ENCODE measurements around the gene FMN2.

Gene FMN2

GRCh38 chr1:240468656-240469055 lies 377.0 kb downstream of the FMN2 start (continued):
- TF ChIP-seq PATZ1 (CRISPR knock-in tag; IDR thresholded peaks at IDR 0.05; ENCODE audit: borderline replicate concordance) (no peak), ZFP3 (CRISPR knock-in tag; IDR thresholded peaks at IDR 0.05) (no peak), ZFP30 (CRISPR knock-in tag; IDR thresholded peaks at IDR 0.05) (no peak), ARNTL (CRISPR knock-in tag; IDR thresholded peaks at IDR 0.05; ENCODE audit: borderline replicate concordance, low read depth) (no peak), ZNF565 (CRISPR knock-in tag; conservative IDR thresholded peaks at IDR 0.05; ENCODE audit: low read depth) (no peak), RARB (CRISPR knock-in tag; IDR thresholded peaks at IDR 0.05) (no peak)

- no peak for ATAC-seq
- no peak for TF ChIP-seq ZFP30 (CRISPR knock-in tag; IDR thresholded peaks at IDR 0.05)
- TF ChIP-seq ZC3H10 (CRISPR knock-in tag; IDR thresholded peaks at IDR 0.05): no peak
- no peak for TF ChIP-seq TCF4 (CRISPR knock-in tag; IDR thresholded peaks at IDR 0.05; ENCODE audit: borderline replicate concordance)
- no peak for TF ChIP-seq ZNF70 (CRISPR knock-in tag; IDR thresholded peaks at IDR 0.05)
- no peak for TF ChIP-seq ISL1 (CRISPR knock-in tag; IDR thresholded peaks at IDR 0.05)
- no peak for TF ChIP-seq POU6F1 (CRISPR knock-in tag; IDR thresholded peaks at IDR 0.05; ENCODE audit: borderline replicate concordance, low read depth)
- no peak for TF ChIP-seq ZFP3 (CRISPR knock-in tag; IDR thresholded peaks at IDR 0.05)
- no peak for TF ChIP-seq PPARA (CRISPR knock-in tag; IDR thresholded peaks at IDR 0.05; ENCODE audit: borderline replicate concordance)
- TF ChIP-seq GLIS3 (CRISPR knock-in tag; IDR thresholded peaks at IDR 0.05): no peak
- no peak for TF ChIP-seq BACH2 (CRISPR knock-in tag; IDR thresholded peaks at IDR 0.05; ENCODE audit: borderline replicate concordance)
- TF ChIP-seq OSR1 (CRISPR knock-in tag; IDR thresholded peaks at IDR 0.05): no peak
- TF ChIP-seq TOX (CRISPR knock-in tag; IDR thresholded peaks at IDR 0.05; ENCODE audit: borderline replicate concordance): no peak
- no peak for TF ChIP-seq PATZ1 (CRISPR knock-in tag; IDR thresholded peaks at IDR 0.05; ENCODE audit: borderline replicate concordance)
- no peak for TF ChIP-seq CSDC2 (CRISPR knock-in tag; IDR thresholded peaks at IDR 0.05)
- no peak for TF ChIP-seq ESRRG (CRISPR knock-in tag; IDR thresholded peaks at IDR 0.05)
- no peak for TF ChIP-seq SNAI2 (CRISPR knock-in tag; IDR thresholded peaks at IDR 0.05)
- TF ChIP-seq RARB (CRISPR knock-in tag; IDR thresholded peaks at IDR 0.05): no peak
- no peak for TF ChIP-seq CREB5 (CRISPR knock-in tag; IDR thresholded peaks at IDR 0.05; ENCODE audit: low read depth)
- no peak for TF ChIP-seq CSRNP3 (CRISPR knock-in tag; IDR thresholded peaks at IDR 0.05)
These were observed 382.5 kb downstream of the FMN2 start for GRCh38 chr1:240474133-240474614.

- no peak for ATAC-seq
- TF ChIP-seq ISL1 (CRISPR knock-in tag; IDR thresholded peaks at IDR 0.05) (no peak), RARB (CRISPR knock-in tag; IDR thresholded peaks at IDR 0.05) (no peak), ZNF8 (CRISPR knock-in tag; IDR thresholded peaks at IDR 0.05) (no peak), ARNTL (CRISPR knock-in tag; IDR thresholded peaks at IDR 0.05; ENCODE audit: borderline replicate concordance, low read depth) (no peak), PATZ1 (CRISPR knock-in tag; IDR thresholded peaks at IDR 0.05; ENCODE audit: borderline replicate concordance) (no peak), BACH2 (CRISPR knock-in tag; IDR thresholded peaks at IDR 0.05; ENCODE audit: borderline replicate concordance) (no peak), SNAI2 (CRISPR knock-in tag; IDR thresholded peaks at IDR 0.05) (no peak), TSHZ2 (CRISPR knock-in tag; IDR thresholded peaks at IDR 0.05) (no peak), ZNF70 (CRISPR knock-in tag; IDR thresholded peaks at IDR 0.05) (no peak), ZFP3 (CRISPR knock-in tag; IDR thresholded peaks at IDR 0.05) (no peak), CSRNP3 (CRISPR knock-in tag; IDR thresholded peaks at IDR 0.05) (no peak), TOX (CRISPR knock-in tag; IDR thresholded peaks at IDR 0.05; ENCODE audit: borderline replicate concordance) (no peak)
These were observed 384.1 kb downstream of the FMN2 start for GRCh38 chr1:240475832-240476231.
